HG02852 (cell line): Measurements from ENCODE around the gene SEPTIN2.
"Not testable (repeated sequence)": the region's sequence is repeated elsewhere in the genome, so short reads cannot be mapped to it uniquely, and the experiment has no call there.

ENCODE experiments used
- ATAC-seq: cut with Tn5 transposase; IDR thresholded peaks from one replicate; pipeline ENCODE4 v1.9.1; 2021; ENCODE audit warnings: mild to moderate bottlenecking, moderate library complexity; ENCODE audit not compliant: unreplicated experiment

The SEPTIN2 gene

GRCh38 chr2:241315879-241316631 lies at the start of gene SEPTIN2:
TSS of gene SEPTIN2 (plus strand) at chr2:241315925. CDS start at chr2:241324233, 8,308 bp downstream.
- peak; percentile 34 for ATAC-seq

GRCh38 chr2:241267249-241268067 lies 48.3 kb upstream of the SEPTIN2 start:
- no peak for ATAC-seq

GRCh38 chr2:241268306-241268705 lies 47.4 kb upstream of the SEPTIN2 start:
- ATAC-seq, result no peak

- no peak for ATAC-seq
Measured at GRCh38 chr2:241268716-241269445, 46.8 kb upstream of the SEPTIN2 start.

- ATAC-seq, result no peak
Measured at GRCh38 chr2:241269707-241270520, 45.8 kb upstream of the SEPTIN2 start.

GRCh38 chr2:241270531-241270930 lies 45.2 kb upstream of the SEPTIN2 start:
- no peak for ATAC-seq

- ATAC-seq, result peak; percentile 43
Measured at GRCh38 chr2:241271706-241272302, 43.9 kb upstream of the SEPTIN2 start.

- peak; percentile 57 for ATAC-seq
Measured at GRCh38 chr2:241272303-241273209, 43.2 kb upstream of the SEPTIN2 start.

- no peak for ATAC-seq
Measured at GRCh38 chr2:241273210-241274020, 42.3 kb upstream of the SEPTIN2 start.

- no peak for ATAC-seq
Measured at GRCh38 chr2:241274127-241274526, 41.6 kb upstream of the SEPTIN2 start.

- ATAC-seq, result no peak
Measured at GRCh38 chr2:241275504-241275903, 40.2 kb upstream of the SEPTIN2 start.

- no peak for ATAC-seq
Measured at GRCh38 chr2:241275910-241276309, 39.8 kb upstream of the SEPTIN2 start.

- not testable (repeated sequence) for ATAC-seq
Measured at GRCh38 chr2:241278306-241278705, 37.4 kb upstream of the SEPTIN2 start.

- no peak for ATAC-seq
Measured at GRCh38 chr2:241279413-241279812, 36.3 kb upstream of the SEPTIN2 start.

GRCh38 chr2:241279828-241280227 lies 35.9 kb upstream of the SEPTIN2 start:
- ATAC-seq, result no peak

- ATAC-seq, result no peak
Measured at GRCh38 chr2:241280291-241280690, 35.4 kb upstream of the SEPTIN2 start.

GRCh38 chr2:241282555-241282954 lies 33.2 kb upstream of the SEPTIN2 start:
- no peak for ATAC-seq

GRCh38 chr2:241285596-241285995 lies 30.1 kb upstream of the SEPTIN2 start:
- no peak for ATAC-seq
